ENCODE results near the gene CUBN. TPM values are rescaled to one million over a fixed set of nuclear protein-coding genes. Genes with fewer than 3 reads are reported as not detected.
A peak's percentile ranks its signal among the peaks of the same experiment; 100 is the strongest.

Gene CUBN
- total and polyA plus RNA-seq, 9 of the 15 experiments (the other 6 are each of a cell fraction or from before 2014, with no cell fraction given): 0.04 to 0.33 (median 0.09) TPM

DNA sequence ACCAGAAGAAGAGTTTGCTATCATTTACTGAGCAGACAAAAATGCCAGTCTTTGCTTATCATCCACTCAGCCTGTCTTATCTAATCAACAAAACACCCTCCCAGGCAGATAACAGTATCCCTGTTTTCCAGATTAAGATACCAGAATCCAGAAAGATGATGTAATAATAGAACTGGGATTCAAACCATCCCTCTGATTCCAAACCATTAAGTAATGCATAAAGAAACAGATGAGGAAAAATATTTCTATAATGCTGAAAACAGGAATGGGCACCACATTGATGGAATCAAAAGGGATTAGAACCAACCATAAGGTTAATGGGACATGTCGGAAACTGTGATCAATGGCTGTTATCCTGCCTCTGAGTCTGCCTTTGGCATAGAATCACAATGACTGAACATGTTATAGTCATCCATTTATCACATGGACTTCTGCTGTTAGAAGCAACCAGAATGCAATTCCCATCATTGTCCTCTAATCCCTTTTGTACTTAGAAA, 220.3 kb downstream of the CUBN start (continued):
- TF ChIP-seq ZBTB40 (IDR thresholded peaks at IDR 0.05) (no peak), ZBTB40 (CRISPR knock-in tag; IDR thresholded peaks at IDR 0.05) (no peak), JUN (IDR thresholded peaks at IDR 0.05; ENCODE audit: borderline replicate concordance, low read depth, low read length) (no peak), JUN (CRISPR knock-in tag; IDR thresholded peaks at IDR 0.05; ENCODE audit: borderline replicate concordance) (no peak), CBFA2T3 (IDR thresholded peaks at IDR 0.05) (0 out of 2 replicates have a peak, but pooled peaks have one; percentile 24)

Data from K562 (cell line).